Measurements from ENCODE around the gene ZNF557. TPM values are rescaled to one million over a fixed set of nuclear protein-coding genes. Genes with fewer than 3 reads are reported as not detected.

Gene ZNF557
- total and polyA plus RNA-seq, 4 donors = 0.63 to 11.5 (median 6.5) TPM

DNA sequence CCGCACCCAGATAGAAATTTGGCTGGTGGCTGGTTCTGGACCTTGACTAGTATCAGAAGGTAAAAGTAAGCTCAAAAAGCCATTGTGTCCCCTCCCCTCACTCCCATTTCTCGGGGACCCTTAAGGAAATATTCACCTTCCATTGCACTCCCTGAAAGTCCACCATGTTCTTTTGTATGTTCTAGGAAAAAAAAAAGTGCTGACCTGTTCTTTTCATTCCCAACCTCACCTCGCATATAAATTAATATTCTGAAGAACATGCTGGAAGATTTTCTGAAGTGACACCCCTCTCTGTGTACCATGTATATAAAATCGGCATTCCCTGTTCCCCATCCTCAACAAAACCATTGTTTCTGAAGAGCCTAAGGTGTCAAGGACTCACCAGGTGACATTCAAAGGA lies 43.2 kb downstream of the ZNF557 start:
- Histone ChIP-seq H3K27ac (ENCODE audit: low read depth in 1 of 2, low read length in 2 of 2) (no peak overlapping the region), H3K4me3 (ENCODE audit: low read length in 2 of 2) (no peak overlapping the region), H3K36me3 (ENCODE audit: control insufficient read depth in 1 of 2, insufficient read depth in 2 of 2, low read length in 1 of 2) (no peaks in the 10 kb centered on the region), H3K27me3 (ENCODE audit: control insufficient read depth in 1 of 2, insufficient read depth in 2 of 2, low read length in 1 of 2) (no peaks in the 10 kb centered on the region), H3K9me3 (ENCODE audit: control insufficient read depth, low read length) (no peaks in the 10 kb centered on the region), H3K4me1 (ENCODE audit: control insufficient read depth in 1 of 2, insufficient read depth in 2 of 2, low read length in 2 of 2) (no peaks in the 10 kb centered on the region)
- 93 to 94% methylated on average over 4 of the region's 4 CpGs for WGBS, 2 donors
- ATAC-seq (ENCODE audit: low FRiP score) = no peak
- intact Hi-C loops (cut with DNase I) = no loop called here
- no peak for DNase-seq

DNA sequence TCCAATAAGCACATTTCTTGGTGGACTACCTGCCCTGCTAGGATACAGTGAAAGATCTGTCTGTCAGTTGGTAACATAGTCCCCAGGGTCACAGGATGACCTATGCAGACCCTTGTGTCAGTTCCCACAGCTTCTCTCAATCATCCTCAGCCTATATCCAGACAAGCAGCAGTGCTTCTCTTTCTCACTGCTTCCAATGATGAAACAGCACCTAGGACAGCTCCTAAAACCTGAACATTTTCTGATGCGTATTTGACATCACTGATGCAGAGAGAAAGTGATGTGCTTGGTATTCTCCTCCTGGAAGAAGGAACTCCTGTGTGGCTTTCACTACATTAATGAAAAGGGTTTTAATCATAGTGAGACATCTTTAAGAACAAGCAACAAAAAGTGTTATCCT lies 43.7 kb downstream of the ZNF557 start:
- Histone ChIP-seq H3K27me3 (ENCODE audit: control insufficient read depth in 1 of 2, insufficient read depth in 2 of 2, low read length in 1 of 2) (no peaks in the 10 kb centered on the region), H3K27ac (ENCODE audit: low read depth in 1 of 2, low read length in 2 of 2) (no peak overlapping the region), H3K9me3 (ENCODE audit: control insufficient read depth, low read length) (no peaks in the 10 kb centered on the region), H3K36me3 (ENCODE audit: control insufficient read depth in 1 of 2, insufficient read depth in 2 of 2, low read length in 1 of 2) (no peaks in the 10 kb centered on the region), H3K4me3 (ENCODE audit: low read length in 2 of 2) (no peak overlapping the region), H3K4me1 (ENCODE audit: control insufficient read depth in 1 of 2, insufficient read depth in 2 of 2, low read length in 2 of 2) (no peaks in the 10 kb centered on the region)
- WGBS, 2 donors = 89 to 94% methylated on average over 1 of the region's 1 CpG
- ATAC-seq (ENCODE audit: low FRiP score) = no peak
- DNase-seq = no peak
- intact Hi-C loops (cut with DNase I) = no loop called here

DNA sequence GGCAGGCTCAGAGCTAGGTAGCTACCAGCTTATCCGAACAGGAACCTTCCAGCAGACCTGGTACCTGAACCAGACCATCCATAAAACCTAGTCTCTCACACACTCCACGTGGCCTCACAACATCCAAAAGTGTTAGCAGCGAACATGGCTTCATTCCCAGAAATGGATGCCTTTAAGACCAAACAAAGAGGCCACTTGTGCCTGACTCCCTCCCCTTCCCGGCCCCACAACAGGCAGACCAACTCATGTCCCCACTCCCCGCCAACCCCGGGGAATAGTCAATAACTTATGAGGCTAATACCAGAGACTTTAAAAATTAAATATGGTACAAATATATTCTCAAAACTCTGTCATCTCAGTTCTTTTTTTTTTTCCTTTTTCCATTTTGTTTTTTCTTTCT lies 46.2 kb downstream of the ZNF557 start:
- 84 to 88% methylated on average over 6 of the region's 6 CpGs for WGBS, 2 donors
- no peak for DNase-seq
- no peak overlapping the region for H3K4me3 ChIP-seq (ENCODE audit: low read length in 2 of 2)
- no peaks in the 10 kb centered on the region for H3K9me3 ChIP-seq (ENCODE audit: control insufficient read depth, low read length)
- no peaks in the 10 kb centered on the region for H3K4me1 ChIP-seq (ENCODE audit: control insufficient read depth in 1 of 2, insufficient read depth in 2 of 2, low read length in 2 of 2)
- ATAC-seq (ENCODE audit: low FRiP score) = no peak
- H3K27ac ChIP-seq (ENCODE audit: low read depth in 1 of 2, low read length in 2 of 2) = no peak overlapping the region
- H3K36me3 ChIP-seq (ENCODE audit: control insufficient read depth in 1 of 2, insufficient read depth in 2 of 2, low read length in 1 of 2) = peaks cover 0 to 5% of the 10 kb centered on the region in 2 donors
- intact Hi-C loops (cut with DNase I) = no loop called here
- H3K27me3 ChIP-seq (ENCODE audit: control insufficient read depth in 1 of 2, insufficient read depth in 2 of 2, low read length in 1 of 2) = no peaks in the 10 kb centered on the region

DNA sequence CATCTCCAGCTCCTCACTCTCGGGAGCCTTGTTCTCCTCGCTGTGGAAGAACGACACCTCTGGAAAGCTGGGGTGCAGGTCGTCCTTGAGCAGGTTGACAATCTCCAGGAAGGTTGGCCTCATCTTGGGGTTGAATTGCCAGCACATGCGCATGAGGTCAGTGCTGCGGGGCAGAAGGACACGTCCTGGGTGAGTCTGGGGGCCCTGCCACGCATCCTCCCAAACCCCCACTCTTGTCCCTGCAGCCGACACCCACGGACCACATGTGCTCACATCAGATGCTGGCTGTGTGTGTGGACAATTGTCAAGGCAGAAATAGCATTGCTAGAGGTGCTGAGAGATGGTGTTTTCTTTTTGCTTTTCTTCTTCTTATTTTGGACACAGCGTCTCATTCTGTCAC lies 47.7 kb downstream of the ZNF557 start:
- Histone ChIP-seq H3K9me3 (ENCODE audit: control insufficient read depth, low read length) (no peaks in the 10 kb centered on the region), H3K27ac (ENCODE audit: low read depth in 1 of 2, low read length in 2 of 2) (no peak overlapping the region), H3K4me1 (ENCODE audit: control insufficient read depth in 1 of 2, insufficient read depth in 2 of 2, low read length in 2 of 2) (no peaks in the 10 kb centered on the region), H3K4me3 (ENCODE audit: low read length in 2 of 2) (no peak overlapping the region), H3K27me3 (ENCODE audit: control insufficient read depth in 1 of 2, insufficient read depth in 2 of 2, low read length in 1 of 2) (no peaks in the 10 kb centered on the region), H3K36me3 (ENCODE audit: control insufficient read depth in 1 of 2, insufficient read depth in 2 of 2, low read length in 1 of 2) (peaks cover 0 to 5% of the 10 kb centered on the region in 2 donors)
- ATAC-seq (ENCODE audit: low FRiP score) = no peak
- intact Hi-C loops (cut with DNase I) = no loop called here
- WGBS, 2 donors = 85 to 89% methylated on average over 11 of the region's 11 CpGs
- DNase-seq = no peak

DNA sequence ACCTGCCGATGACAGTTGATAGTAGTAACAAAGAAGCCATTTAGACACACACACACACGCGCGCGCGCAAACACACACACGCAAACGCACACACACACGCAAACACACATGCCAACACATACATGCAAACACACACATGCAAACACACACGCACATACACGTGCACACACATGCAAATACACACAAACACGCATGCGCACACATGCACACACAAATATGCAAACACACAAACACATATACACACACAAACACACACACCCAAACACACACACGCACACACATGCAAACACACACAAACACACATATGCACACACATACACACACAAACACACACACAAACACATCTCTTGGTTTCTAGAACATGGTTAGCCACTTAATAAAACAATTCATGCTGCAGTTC lies 50.1 kb downstream of the ZNF557 start:
- WGBS, 2 donors = 84 to 88% methylated on average over 14 of the region's 14 CpGs
- no peak for ATAC-seq (ENCODE audit: low FRiP score)
- H3K4me1 ChIP-seq (ENCODE audit: control insufficient read depth in 1 of 2, insufficient read depth in 2 of 2, low read length in 2 of 2) = no peaks in the 10 kb centered on the region
- no peak overlapping the region for H3K27ac ChIP-seq (ENCODE audit: low read depth in 1 of 2, low read length in 2 of 2)
- intact Hi-C loops (cut with DNase I) = no loop called here
- H3K27me3 ChIP-seq (ENCODE audit: control insufficient read depth in 1 of 2, insufficient read depth in 2 of 2, low read length in 1 of 2) = no peaks in the 10 kb centered on the region
- H3K4me3 ChIP-seq (ENCODE audit: low read length in 2 of 2) = no peak overlapping the region
- H3K36me3 ChIP-seq (ENCODE audit: control insufficient read depth in 1 of 2, insufficient read depth in 2 of 2, low read length in 1 of 2) = peaks cover 3 to 5% of the 10 kb centered on the region in 2 donors
- DNase-seq = no peak
- H3K9me3 ChIP-seq (ENCODE audit: control insufficient read depth, low read length) = no peaks in the 10 kb centered on the region

DNA sequence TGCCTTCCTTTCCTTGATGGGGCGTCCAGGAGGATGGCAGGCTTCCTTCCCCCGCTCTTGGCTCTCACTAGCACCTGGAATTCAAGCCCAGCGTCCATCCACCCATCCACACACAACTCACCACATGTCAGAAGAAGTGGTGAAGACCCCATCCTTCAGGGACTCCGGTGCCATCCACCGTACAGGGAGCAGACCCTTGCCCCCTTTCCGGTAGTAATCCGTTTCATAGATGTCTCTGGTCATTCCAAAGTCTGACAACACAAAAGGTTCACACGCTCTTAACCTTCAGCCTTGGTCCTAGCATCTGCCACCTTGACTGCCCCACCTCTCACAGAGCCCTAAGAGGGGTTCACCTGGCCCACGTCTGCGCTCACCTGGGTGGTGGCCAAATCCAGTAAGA lies 51.0 kb downstream of the ZNF557 start:
- H3K27ac ChIP-seq (ENCODE audit: low read depth in 1 of 2, low read length in 2 of 2) = no peak overlapping the region
- H3K4me3 ChIP-seq (ENCODE audit: low read length in 2 of 2) = no peak overlapping the region
- intact Hi-C loops (cut with DNase I) = no loop called here
- no peaks in the 10 kb centered on the region for H3K27me3 ChIP-seq (ENCODE audit: control insufficient read depth in 1 of 2, insufficient read depth in 2 of 2, low read length in 1 of 2)
- no peak for DNase-seq
- H3K36me3 ChIP-seq (ENCODE audit: control insufficient read depth in 1 of 2, insufficient read depth in 2 of 2, low read length in 1 of 2) = peaks cover 3 to 8% of the 10 kb centered on the region in 2 donors
- H3K4me1 ChIP-seq (ENCODE audit: control insufficient read depth in 1 of 2, insufficient read depth in 2 of 2, low read length in 2 of 2) = no peaks in the 10 kb centered on the region
- 91 to 92% methylated on average over 10 of the region's 10 CpGs for WGBS, 2 donors
- ATAC-seq (ENCODE audit: low FRiP score) = no peak
- H3K9me3 ChIP-seq (ENCODE audit: control insufficient read depth, low read length) = no peaks in the 10 kb centered on the region

DNA sequence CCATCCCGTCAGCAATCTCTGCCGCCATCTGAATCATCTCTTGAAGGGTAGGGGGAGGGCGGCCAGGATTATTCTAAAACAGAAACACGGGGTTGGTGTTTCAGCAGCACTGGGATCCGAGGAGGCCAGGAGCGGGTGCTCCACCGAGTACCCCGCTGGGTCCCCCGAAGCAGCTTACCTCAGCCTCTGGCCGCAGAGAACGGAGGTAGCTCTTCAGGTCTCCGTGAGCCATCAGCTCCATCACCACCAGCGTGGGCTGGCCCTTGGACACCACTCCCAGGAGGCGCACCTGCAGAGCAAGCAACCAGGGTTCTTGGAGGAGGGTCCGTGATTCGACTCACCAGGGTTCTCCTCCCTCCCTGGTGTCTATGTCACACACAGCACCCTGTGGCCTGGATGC lies 53.2 kb downstream of the ZNF557 start:
- ATAC-seq (ENCODE audit: low FRiP score) (no peak), DNase-seq (no peak)
- H3K27ac ChIP-seq (ENCODE audit: low read depth in 1 of 2, low read length in 2 of 2) = no peak overlapping the region
- H3K9me3 ChIP-seq (ENCODE audit: control insufficient read depth, low read length) = peaks cover 8% of the 10 kb centered on the region
- H3K27me3 ChIP-seq (ENCODE audit: control insufficient read depth in 1 of 2, insufficient read depth in 2 of 2, low read length in 1 of 2) = no peaks in the 10 kb centered on the region
- intact Hi-C loops (cut with DNase I) = no loop called here
- 94 to 97% methylated on average over 16 of the region's 16 CpGs for WGBS, 2 donors
- no peaks in the 10 kb centered on the region for H3K4me1 ChIP-seq (ENCODE audit: control insufficient read depth in 1 of 2, insufficient read depth in 2 of 2, low read length in 2 of 2)
- peaks cover 5 to 18% of the 10 kb centered on the region in 2 donors for H3K36me3 ChIP-seq (ENCODE audit: control insufficient read depth in 1 of 2, insufficient read depth in 2 of 2, low read length in 1 of 2)
- no peak overlapping the region for H3K4me3 ChIP-seq (ENCODE audit: low read length in 2 of 2)

DNA sequence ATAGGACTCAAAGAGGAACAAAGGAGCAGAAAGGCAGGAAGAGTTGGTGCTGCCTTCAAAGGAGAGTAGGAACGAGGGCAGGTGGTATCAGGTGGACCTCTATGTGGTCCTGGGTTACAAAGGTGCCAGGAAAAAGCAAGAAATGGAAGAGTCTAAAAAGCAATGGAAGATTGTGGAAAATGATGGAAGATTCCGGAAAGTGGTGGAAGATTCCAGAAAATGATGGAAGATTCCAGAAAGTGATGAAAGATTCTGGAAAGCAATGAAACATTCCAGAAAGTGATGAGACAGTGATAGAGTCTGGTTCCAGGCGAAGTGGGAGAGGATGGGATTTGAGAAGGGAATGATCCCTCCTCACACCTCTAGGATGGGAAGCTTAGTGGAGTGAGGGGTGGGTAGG lies 55.3 kb downstream of the ZNF557 start:
- 60 to 76% methylated on average over 3 of the region's 3 CpGs for WGBS, 2 donors
- ATAC-seq (ENCODE audit: low FRiP score) (no peak), DNase-seq (no peak)
- H3K27me3 ChIP-seq (ENCODE audit: control insufficient read depth in 1 of 2, insufficient read depth in 2 of 2, low read length in 1 of 2) = no peaks in the 10 kb centered on the region
- no peaks in the 10 kb centered on the region for H3K4me1 ChIP-seq (ENCODE audit: control insufficient read depth in 1 of 2, insufficient read depth in 2 of 2, low read length in 2 of 2)
- peaks cover 5 to 19% of the 10 kb centered on the region in 2 donors for H3K36me3 ChIP-seq (ENCODE audit: control insufficient read depth in 1 of 2, insufficient read depth in 2 of 2, low read length in 1 of 2)
- H3K9me3 ChIP-seq (ENCODE audit: control insufficient read depth, low read length) = peaks cover 8% of the 10 kb centered on the region
- no peak overlapping the region for H3K4me3 ChIP-seq (ENCODE audit: low read length in 2 of 2)
- intact Hi-C loops (cut with DNase I) = no loop called here
- no peak overlapping the region for H3K27ac ChIP-seq (ENCODE audit: low read depth in 1 of 2, low read length in 2 of 2)

DNA sequence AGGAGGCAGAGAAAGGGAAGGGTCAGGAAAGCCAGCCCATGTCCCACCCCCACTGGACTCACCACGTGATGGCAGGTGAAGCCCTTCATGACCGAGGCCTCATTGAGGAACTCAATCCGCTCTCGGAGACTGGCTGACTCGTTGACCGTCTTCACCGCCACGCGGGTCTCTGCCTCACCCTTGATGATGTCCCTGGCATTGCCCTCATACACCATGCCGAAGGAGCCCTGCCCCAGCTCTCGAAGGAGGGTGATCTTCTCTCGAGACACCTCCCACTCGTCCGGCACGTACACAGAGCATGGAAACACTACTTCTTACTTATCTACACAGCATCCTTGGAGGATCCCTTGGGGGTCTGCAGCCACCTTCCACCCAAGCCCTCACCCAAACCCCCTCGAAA lies 55.7 kb downstream of the ZNF557 start:
- no peaks in the 10 kb centered on the region for H3K27me3 ChIP-seq (ENCODE audit: control insufficient read depth in 1 of 2, insufficient read depth in 2 of 2, low read length in 1 of 2)
- no peak for ATAC-seq (ENCODE audit: low FRiP score)
- no peaks in the 10 kb centered on the region for H3K4me1 ChIP-seq (ENCODE audit: control insufficient read depth in 1 of 2, insufficient read depth in 2 of 2, low read length in 2 of 2)
- WGBS, 2 donors = 95 to 97% methylated on average over 16 of the region's 16 CpGs
- intact Hi-C loops (cut with DNase I) = no loop called here
- H3K36me3 ChIP-seq (ENCODE audit: control insufficient read depth in 1 of 2, insufficient read depth in 2 of 2, low read length in 1 of 2) = peaks cover 7 to 23% of the 10 kb centered on the region in 2 donors
- no peak for DNase-seq
- H3K27ac ChIP-seq (ENCODE audit: low read depth in 1 of 2, low read length in 2 of 2) = no peak overlapping the region
- H3K9me3 ChIP-seq (ENCODE audit: control insufficient read depth, low read length) = peaks cover 8% of the 10 kb centered on the region
- no peak overlapping the region for H3K4me3 ChIP-seq (ENCODE audit: low read length in 2 of 2)
